HEK293 (cell line): ENCODE measurements around the gene ME3.
A peak's percentile ranks its signal among the peaks of the same experiment; 100 is the strongest.

Experiments
- CTCF ChIP-seq: fragments of 450-650 bp; formaldehyde crosslinking; IDR thresholded peaks from 2 replicates; pipeline ENCODE4 v1.5.1; 2016; ENCODE audit warnings: missing biosample characterization, missing genetic modification characterization
- FEZF1 ChIP-seq: fragments of 450-650 bp; formaldehyde crosslinking; IDR thresholded peaks from 2 replicates; pipeline ENCODE4 v1.5.1; 2016; ENCODE audit warnings: missing biosample characterization, missing genetic modification characterization
- GLIS1 ChIP-seq: fragments of 450-650 bp; formaldehyde crosslinking; IDR thresholded peaks from 2 replicates; pipeline ENCODE4 v1.5.1; 2016; ENCODE audit warnings: missing biosample characterization, missing genetic modification characterization
- HOXD13 ChIP-seq: sonication (generic); formaldehyde crosslinking; IDR thresholded peaks from 2 replicates; pipeline ENCODE4 v1.8.0; 2022; ENCODE audit warnings: missing genetic modification reagents, borderline replicate concordance
- IKZF3 ChIP-seq: fragments of 450-650 bp; IDR thresholded peaks from 2 replicates; pipeline ENCODE4 v1.5.0; 2018; ENCODE audit warnings: missing biosample characterization, mild to moderate bottlenecking, missing genetic modification characterization, moderate library complexity
- INSM2 ChIP-seq: fragments of 450-650 bp; formaldehyde crosslinking; IDR thresholded peaks from 2 replicates; pipeline ENCODE4 v1.5.1; 2016; ENCODE audit warnings: missing biosample characterization, missing genetic modification characterization
- KLF1 ChIP-seq: fragments of 450-650 bp; formaldehyde crosslinking; IDR thresholded peaks from 2 replicates; pipeline ENCODE4 v1.5.1; 2016; ENCODE audit warnings: missing biosample characterization, missing genetic modification characterization
- PRDM6 ChIP-seq: fragments of 450-650 bp; formaldehyde crosslinking; IDR thresholded peaks from 2 replicates; pipeline ENCODE4 v1.5.1; 2017; ENCODE audit warnings: missing biosample characterization, missing genetic modification characterization
- SALL2 ChIP-seq: fragments of 450-650 bp; formaldehyde crosslinking; IDR thresholded peaks from 2 replicates; pipeline ENCODE4 v1.5.0; 2017; ENCODE audit warnings: missing biosample characterization, mild to moderate bottlenecking, missing genetic modification characterization, borderline replicate concordance
- TCF7L2 ChIP-seq: IDR thresholded peaks from 2 replicates; pipeline ENCODE4 v1.6.1; 2011; ENCODE audit warnings: low read depth, mild to moderate bottlenecking, inconsistent platforms, low read length, moderate library complexity, borderline replicate concordance
- ZBTB10 ChIP-seq: fragments of 450-650 bp; formaldehyde crosslinking; IDR thresholded peaks from 2 replicates; pipeline ENCODE4 v1.5.1; 2016; ENCODE audit warnings: missing biosample characterization, missing genetic modification characterization
- ZBTB21 ChIP-seq: fragments of 450-650 bp; formaldehyde crosslinking; IDR thresholded peaks from 2 replicates; pipeline ENCODE4 v1.5.1; 2017; ENCODE audit warnings: missing biosample characterization, missing genetic modification characterization
- ZBTB44 ChIP-seq: fragments of 450-650 bp; IDR thresholded peaks from 2 replicates; pipeline ENCODE4 v1.5.1; 2018; ENCODE audit warnings: missing biosample characterization, mild to moderate bottlenecking, missing genetic modification characterization
- ZNF132 ChIP-seq: fragments of 450-650 bp; formaldehyde crosslinking; IDR thresholded peaks from 2 replicates; pipeline ENCODE4 v1.5.1; 2017; ENCODE audit warnings: missing biosample characterization, missing genetic modification characterization, borderline replicate concordance
- ZNF138 ChIP-seq: fragments of 450-650 bp; formaldehyde crosslinking; IDR thresholded peaks from 2 replicates; pipeline ENCODE4 v1.5.1; 2016; ENCODE audit warnings: missing biosample characterization, missing genetic modification characterization, borderline replicate concordance
- ZNF140 ChIP-seq: fragments of 450-650 bp; formaldehyde crosslinking; IDR thresholded peaks from 2 replicates; pipeline ENCODE4 v1.5.1; 2016; ENCODE audit warnings: missing biosample characterization, missing genetic modification characterization
- ZNF175 ChIP-seq: fragments of 450-650 bp; formaldehyde crosslinking; IDR thresholded peaks from 2 replicates; pipeline ENCODE4 v1.5.1; 2016; ENCODE audit warnings: missing biosample characterization, missing genetic modification characterization
- ZNF335 ChIP-seq: fragments of 450-650 bp; formaldehyde crosslinking; conservative IDR thresholded peaks from 2 replicates; pipeline ENCODE4 v1.5.1; 2016; ENCODE audit warnings: missing biosample characterization, missing genetic modification characterization
- ZNF366 ChIP-seq: fragments of 450-650 bp; formaldehyde crosslinking; conservative IDR thresholded peaks from 2 replicates; pipeline ENCODE4 v1.5.1; 2016; ENCODE audit warnings: missing biosample characterization, missing genetic modification characterization
- ZNF398 ChIP-seq: fragments of 450-650 bp; formaldehyde crosslinking; IDR thresholded peaks from 2 replicates; pipeline ENCODE4 v1.5.1; 2017; ENCODE audit warnings: missing biosample characterization, missing genetic modification characterization
- ZNF521 ChIP-seq: fragments of 450-650 bp; formaldehyde crosslinking; IDR thresholded peaks from 2 replicates; pipeline ENCODE4 v1.5.1; 2017; ENCODE audit warnings: missing biosample characterization, mild to moderate bottlenecking, missing genetic modification characterization
- ZNF530 ChIP-seq: fragments of 450-650 bp; formaldehyde crosslinking; IDR thresholded peaks from 2 replicates; pipeline ENCODE4 v1.5.1; 2016; ENCODE audit warnings: low read depth, missing biosample characterization, missing genetic modification characterization
- ZNF549 ChIP-seq: fragments of 450-650 bp; IDR thresholded peaks from 2 replicates; pipeline ENCODE4 v1.5.1; 2018; ENCODE audit warnings: missing biosample characterization, missing genetic modification characterization, mild to moderate bottlenecking, inconsistent platforms, moderate library complexity
- ZNF600 ChIP-seq: fragments of 450-650 bp; formaldehyde crosslinking; IDR thresholded peaks from 2 replicates; pipeline ENCODE4 v1.5.1; 2016; ENCODE audit warnings: missing biosample characterization, missing genetic modification characterization
- ZNF624 ChIP-seq: fragments of 450-650 bp; formaldehyde crosslinking; IDR thresholded peaks from 2 replicates; pipeline ENCODE4 v1.5.1; 2017; ENCODE audit warnings: missing biosample characterization, missing genetic modification characterization
- ZNF645 ChIP-seq: fragments of 450-650 bp; formaldehyde crosslinking; IDR thresholded peaks from 2 replicates; pipeline ENCODE4; 2016; ENCODE audit warnings: missing biosample characterization, missing genetic modification characterization
- ZNF76 ChIP-seq: fragments of 450-650 bp; formaldehyde crosslinking; IDR thresholded peaks from 2 replicates; pipeline ENCODE4; 2016; ENCODE audit warnings: low read depth, missing biosample characterization, missing genetic modification characterization, borderline replicate concordance

The ME3 gene

GRCh38 chr11:86636275-86636674 is 36.1 kb downstream of the ME3 start (continued):
- peak; percentile 37; the same call in 1 of the 2 replicates for TF ChIP-seq PRDM6 (tag by site-specific recombination)
- no peak for TF ChIP-seq INSM2 (tag by site-specific recombination)
- no peak for TF ChIP-seq ZBTB10 (tag by site-specific recombination)
- no peak for TF ChIP-seq ZNF335 (tag by site-specific recombination)
- TF ChIP-seq ZNF132 = no peak
- TF ChIP-seq ZNF645 (tag by site-specific recombination) = no peak
- no peak for TF ChIP-seq ZNF398 (tag by site-specific recombination)
- TF ChIP-seq ZNF175 = no peak
- no peak for TF ChIP-seq ZNF366 (tag by site-specific recombination)
- no peak for TF ChIP-seq CTCF (tag by site-specific recombination)
- peak; percentile 85 for TF ChIP-seq ZNF600
- no peak for TF ChIP-seq ZNF76 (tag by site-specific recombination)
- TF ChIP-seq ZNF624 (tag by site-specific recombination) = no peak
- TF ChIP-seq ZNF140 = no peak
- no peak for TF ChIP-seq TCF7L2
- TF ChIP-seq SALL2 (tag by site-specific recombination) = no peak
- TF ChIP-seq HOXD13 (CRISPR knock-in tag) = peak; percentile 85; the same call in 1 of the 2 replicates
- peak; percentile 62; the same call in 1 of the 2 replicates for TF ChIP-seq ZNF549
- no peak for TF ChIP-seq KLF1 (tag by site-specific recombination)
- TF ChIP-seq IKZF3 (tag by site-specific recombination) = no peak
- TF ChIP-seq ZNF521 = no peak
- TF ChIP-seq ZNF530 (tag by site-specific recombination) = no peak
- no peak for TF ChIP-seq ZNF138
- no peak for TF ChIP-seq ZBTB21 (tag by site-specific recombination)
- TF ChIP-seq FEZF1 (tag by site-specific recombination) = no peak
- no peak for TF ChIP-seq ZBTB44 (tag by site-specific recombination)
- peak; percentile 38; the same call in 1 of the 2 replicates for TF ChIP-seq GLIS1 (tag by site-specific recombination)
